ENCODE results near the gene PLPP2.

Gene PLPP2

DNA sequence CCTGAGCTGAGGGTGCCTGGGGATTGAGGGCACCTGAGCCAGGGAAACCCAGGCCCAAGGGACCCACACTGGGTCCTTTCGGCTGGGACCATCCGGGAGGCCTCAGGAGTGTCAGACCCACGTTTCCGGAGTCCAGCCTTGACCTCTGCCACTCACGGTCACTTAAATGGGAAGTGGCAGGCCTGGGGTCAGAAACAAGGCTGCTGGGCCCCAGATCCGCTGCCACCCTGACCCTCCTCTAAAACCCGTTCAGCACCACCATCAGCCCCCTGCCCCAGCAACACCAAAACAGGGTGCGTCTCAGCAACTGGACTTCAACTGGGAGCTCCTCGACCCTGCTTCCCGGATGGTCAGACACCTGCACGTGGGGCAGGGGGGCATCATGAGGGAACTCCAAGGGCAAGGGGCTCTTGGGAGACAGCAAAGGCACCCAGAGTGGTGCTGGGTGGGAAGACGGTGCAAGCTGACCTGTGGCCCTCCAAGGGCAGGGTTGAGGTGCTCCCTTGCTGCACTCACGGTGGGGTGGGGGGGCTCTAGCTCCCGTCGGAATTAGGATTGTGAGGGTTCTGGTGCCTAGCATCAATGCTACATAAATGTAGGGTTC, 1.2 kb upstream of the PLPP2 start:
- Histone ChIP-seq H3K27ac (no peak overlapping the region), H3K9me3 (replicated peaks in 1 of 11) (peaks cover 0 to 17% (median 0%) of the 10 kb centered on the region in 11 experiments; a peak in 5 of 22 replicates), H3K4me2 (no peak overlapping the region), H3K4me1 (peaks cover 0 to 11% (median 0%) of the 10 kb centered on the region in 10 experiments; a peak in 3 of 20 replicates), H4K20me1 (peaks cover 0 to 5% (median 0%) of the 10 kb centered on the region in 11 experiments; a peak in 2 of 22 replicates), H3K27me3 (peaks cover 16 to 35% (median 27%) of the 10 kb centered on the region in 11 experiments; a peak in 21 of 22 replicates), H3K4me3 (no peak overlapping the region), H3K9ac (no peak overlapping the region), H3K36me3 (no peaks in the 10 kb centered on the region)
- TF ChIP-seq Cebpa-rat (IDR thresholded peaks at IDR 0.05), result no peak

DNA sequence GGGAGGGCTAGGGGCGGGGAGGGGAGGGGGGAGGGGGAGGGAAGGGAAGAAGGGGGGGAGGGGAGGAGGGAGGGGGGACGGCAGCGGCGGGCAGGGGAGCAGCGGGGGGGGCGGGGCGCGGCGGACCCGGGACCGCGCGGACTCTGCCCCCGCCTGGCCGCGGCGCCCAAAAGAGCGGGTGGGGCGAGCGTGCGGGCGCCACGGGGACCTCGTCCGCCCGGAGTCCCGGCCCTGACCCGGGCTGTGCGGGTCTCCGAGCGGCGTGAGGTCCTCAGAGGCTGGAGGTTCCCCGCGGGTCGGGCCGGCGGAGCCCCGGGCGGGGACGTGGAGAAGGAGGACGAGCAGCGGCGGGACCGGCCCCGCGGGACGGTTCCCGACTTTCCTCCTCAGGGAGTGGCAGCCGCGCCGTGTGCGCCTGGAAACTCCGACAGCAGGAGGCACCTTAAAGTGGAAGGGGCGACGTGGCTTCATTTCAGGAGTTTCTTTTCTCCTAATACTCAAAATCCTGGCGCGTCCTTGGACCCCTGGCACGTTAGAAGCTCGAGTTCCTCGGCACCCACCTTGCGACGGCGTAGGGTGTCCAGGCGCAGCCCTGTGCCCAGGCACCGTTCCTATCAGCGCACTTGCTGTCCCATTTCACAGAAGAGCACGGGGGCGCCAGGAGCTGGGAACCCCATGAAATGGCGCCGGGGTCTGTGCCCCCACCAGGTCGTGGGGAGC, 518 bp upstream of the PLPP2 start:
- no peak overlapping the region for H3K4me2 ChIP-seq
- H4K20me1 ChIP-seq, result peaks cover 0 to 5% (median 0%) of the 10 kb centered on the region in 11 experiments; a peak in 2 of 22 replicates
- no peak overlapping the region for H3K27ac ChIP-seq
- peaks cover 0 to 10% (median 0%) of the 10 kb centered on the region in 10 experiments; a peak in 3 of 20 replicates for H3K4me1 ChIP-seq
- peaks cover 16 to 35% (median 27%) of the 10 kb centered on the region in 11 experiments; a peak in 21 of 22 replicates for H3K27me3 ChIP-seq
- TF ChIP-seq Cebpa-rat (IDR thresholded peaks at IDR 0.05), result no peak
- no peak overlapping the region for H3K4me3 ChIP-seq
- peaks cover 0 to 17% (median 0%) of the 10 kb centered on the region in 11 experiments; a peak in 5 of 22 replicates for H3K9me3 ChIP-seq (replicated peaks in 1 of 11)
- no peaks in the 10 kb centered on the region for H3K36me3 ChIP-seq
- no peak overlapping the region for H3K9ac ChIP-seq

- H3K36me3 ChIP-seq, result no peaks in the 10 kb centered on the region
- TF ChIP-seq Cebpa-rat (IDR thresholded peaks at IDR 0.05), result no peak
- H3K9ac ChIP-seq, result no peak overlapping the region
- peaks cover 0 to 5% (median 0%) of the 10 kb centered on the region in 11 experiments; a peak in 2 of 22 replicates for H4K20me1 ChIP-seq
- no peaks in the 10 kb centered on the region for H3K4me1 ChIP-seq
- peaks cover 0 to 17% (median 0%) of the 10 kb centered on the region in 11 experiments; a peak in 5 of 22 replicates for H3K9me3 ChIP-seq (replicated peaks in 1 of 11)
- no peak overlapping the region for H3K4me2 ChIP-seq
- no peak overlapping the region for H3K4me3 ChIP-seq
- H3K27ac ChIP-seq, result no peak overlapping the region
- peaks cover 16 to 31% (median 22%) of the 10 kb centered on the region in 11 experiments; a peak in 21 of 22 replicates for H3K27me3 ChIP-seq
Measured at GRCh38 chr19:290372-291005, 714 bp downstream of the PLPP2 start.

DNA sequence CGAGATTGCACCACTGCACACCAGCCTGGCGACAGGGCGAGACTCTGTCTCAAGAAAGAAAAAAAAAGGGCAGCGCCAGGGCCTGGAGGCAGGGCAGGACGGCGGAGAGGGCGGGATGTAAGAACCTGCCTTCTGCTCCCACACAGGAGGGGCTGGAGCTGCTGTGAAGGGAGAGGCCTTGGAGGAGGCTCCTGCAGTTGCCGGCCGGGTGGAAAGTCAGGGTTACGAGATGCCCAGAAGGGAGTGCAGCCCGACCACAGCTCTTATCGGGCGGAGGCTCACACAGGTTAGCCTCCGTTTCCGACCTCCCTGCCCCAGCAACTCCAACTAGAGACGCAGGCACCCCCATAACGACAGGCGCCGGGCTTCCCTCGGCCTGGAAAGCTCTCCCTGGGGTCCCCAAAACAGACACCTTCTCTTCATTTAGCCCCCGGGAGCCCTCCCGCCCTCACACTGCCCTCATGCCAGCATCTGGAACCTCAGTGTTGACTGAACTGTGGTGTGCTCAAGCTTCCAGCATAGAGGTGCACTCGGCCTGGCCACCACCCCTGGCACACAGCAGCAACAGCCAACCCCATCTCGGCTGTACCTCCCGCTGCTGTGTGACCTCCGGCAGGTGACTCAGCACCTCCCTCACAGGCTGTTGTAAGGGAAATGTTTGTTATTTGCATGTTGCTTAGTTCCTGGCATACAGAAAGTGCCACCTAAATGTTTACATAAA, 1.4 kb downstream of the PLPP2 start:
- H3K9me3 ChIP-seq (replicated peaks in 1 of 11), result peaks cover 0 to 17% (median 0%) of the 10 kb centered on the region in 11 experiments; a peak in 5 of 22 replicates
- no peak overlapping the region for H3K4me2 ChIP-seq
- peaks cover 12 to 24% (median 17%) of the 10 kb centered on the region in 11 experiments; a peak in 21 of 22 replicates for H3K27me3 ChIP-seq
- H3K36me3 ChIP-seq, result no peaks in the 10 kb centered on the region
- H3K9ac ChIP-seq, result no peak overlapping the region
- no peak overlapping the region for H3K27ac ChIP-seq
- peaks cover 0 to 5% (median 0%) of the 10 kb centered on the region in 11 experiments; a peak in 1 of 22 replicates for H4K20me1 ChIP-seq
- no peak for TF ChIP-seq Cebpa-rat (IDR thresholded peaks at IDR 0.05)
- no peak overlapping the region for H3K4me3 ChIP-seq
- no peaks in the 10 kb centered on the region for H3K4me1 ChIP-seq

GRCh38 chr19:288911-289310, 2.3 kb downstream of the PLPP2 start:
- Histone ChIP-seq H3K9me3 (replicated peaks in 1 of 11) (peaks cover 0 to 17% (median 0%) of the 10 kb centered on the region in 11 experiments; a peak in 5 of 22 replicates), H3K9ac (no peak overlapping the region), H3K4me3 (no peak overlapping the region), H4K20me1 (peaks cover 0 to 5% (median 0%) of the 10 kb centered on the region in 11 experiments; a peak in 1 of 22 replicates), H3K27ac (no peak overlapping the region), H3K4me1 (no peaks in the 10 kb centered on the region), H3K36me3 (no peaks in the 10 kb centered on the region), H3K27me3 (peaks cover 3 to 15% (median 8%) of the 10 kb centered on the region in 11 experiments; a peak in 16 of 22 replicates), H3K4me2 (no peak overlapping the region)
- no peak for TF ChIP-seq Cebpa-rat (IDR thresholded peaks at IDR 0.05)

DNA sequence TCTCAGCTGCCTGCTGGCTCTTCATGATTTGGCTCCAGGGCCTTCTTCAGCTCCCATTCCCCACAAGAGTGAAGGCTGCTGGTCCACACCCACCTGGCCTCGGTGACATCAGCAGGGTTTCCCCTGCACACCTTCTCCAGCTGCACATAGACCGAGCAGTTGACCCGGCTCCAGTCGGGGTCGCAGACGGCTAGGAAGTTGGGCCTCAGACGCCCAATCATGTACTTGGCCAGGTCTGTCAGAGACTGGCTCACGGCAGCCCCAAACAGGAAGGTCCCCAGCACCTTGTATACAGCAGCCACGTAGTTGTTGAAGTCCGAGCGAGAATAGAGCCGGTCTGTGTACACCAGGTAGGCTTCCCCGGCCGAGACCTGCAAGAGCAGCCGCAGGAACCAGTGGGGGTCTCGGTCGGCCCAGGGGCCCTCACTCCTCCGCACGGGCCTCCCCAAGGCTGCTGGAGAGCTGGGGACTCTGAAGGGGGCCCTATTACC, 3.8 kb downstream of the PLPP2 start:
- Histone ChIP-seq H3K4me3 (no peak overlapping the region), H4K20me1 (no peaks in the 10 kb centered on the region), H3K4me1 (no peaks in the 10 kb centered on the region), H3K36me3 (no peaks in the 10 kb centered on the region), H3K9ac (no peak overlapping the region), H3K27ac (no peak overlapping the region), H3K27me3 (peaks cover 0 to under 1% (median 0%) of the 10 kb centered on the region in 11 experiments; a peak in 1 of 22 replicates), H3K4me2 (no peak overlapping the region), H3K9me3 (replicated peaks in 1 of 11) (peaks cover 0 to 14% (median 0%) of the 10 kb centered on the region in 11 experiments; a peak in 5 of 22 replicates)
- TF ChIP-seq Cebpa-rat (IDR thresholded peaks at IDR 0.05), result no peak

- H3K9me3 ChIP-seq (replicated peaks in 1 of 11), result no peaks in the 10 kb centered on the region
- H3K27ac ChIP-seq, result no peak overlapping the region
- no peaks in the 10 kb centered on the region for H3K36me3 ChIP-seq
- H3K27me3 ChIP-seq, result no peaks in the 10 kb centered on the region
- no peak overlapping the region for H3K9ac ChIP-seq
- no peak overlapping the region for H3K4me2 ChIP-seq
- H3K4me1 ChIP-seq, result peaks cover 0 to 9% (median 0%) of the 10 kb centered on the region in 10 experiments; a peak in 6 of 20 replicates
- TF ChIP-seq Cebpa-rat (IDR thresholded peaks at IDR 0.05), result no peak
- no peaks in the 10 kb centered on the region for H4K20me1 ChIP-seq
- no peak overlapping the region for H3K4me3 ChIP-seq
Measured at GRCh38 chr19:283395-283794, 7.8 kb downstream of the PLPP2 start.

- Histone ChIP-seq H4K20me1 (no peaks in the 10 kb centered on the region), H3K27me3 (no peaks in the 10 kb centered on the region), H3K4me1 (peaks cover 0 to 9% (median 0%) of the 10 kb centered on the region in 10 experiments; a peak in 6 of 20 replicates), H3K9ac (no peak overlapping the region), H3K4me2 (no peak overlapping the region), H3K36me3 (no peaks in the 10 kb centered on the region), H3K27ac (no peak overlapping the region), H3K9me3 (replicated peaks in 1 of 11) (no peaks in the 10 kb centered on the region), H3K4me3 (no peak overlapping the region)
- TF ChIP-seq Cebpa-rat (IDR thresholded peaks at IDR 0.05), result no peak
Measured at GRCh38 chr19:282501-282900, 8.7 kb downstream of the PLPP2 start.
